Endothelial cell of umbilical vein (primary cell): ENCODE data around the gene HOXA9.

Experiments used
- CTCF ChIP-seq, 2 donors: IDR thresholded peaks; 1 replicate in 1 of 2; 2 replicates in 1 of 2; pipeline ENCODE4 v1.5.1; 2011; ENCODE audit warnings: low read length in 2 of 2, mild to moderate bottlenecking in 2 of 2, moderate library complexity in 2 of 2, control low read depth in 1 of 2, inconsistent platforms in 1 of 2, low read depth in 1 of 2; ENCODE audit not compliant: insufficient read depth in 1 of 2; ENCODE audit errors: extremely low read depth in 1 of 2
- EZH2 ChIP-seq: IDR thresholded peaks from 2 replicates; pipeline ENCODE4 v1.6.1; 2012; ENCODE audit warnings: borderline replicate concordance, low read depth, mild to moderate bottlenecking, moderate library complexity, low read length, inconsistent platforms; ENCODE audit not compliant: severe bottlenecking
- FOS ChIP-seq: IDR thresholded peaks from 2 replicates; pipeline ENCODE4 v1.6.1; 2011; ENCODE audit warnings: mild to moderate bottlenecking, low read length, moderate library complexity, borderline replicate concordance; ENCODE audit not compliant: insufficient read depth
- POLR2A ChIP-seq: IDR thresholded peaks from 2 replicates; pipeline ENCODE4 v1.6.1; 2012; ENCODE audit warnings: low read depth, mild to moderate bottlenecking, control low read depth, low read length

GRCh38 chr7:27201580-27202017 lies 36.3 kb upstream of the HOXA9 start:
- TF ChIP-seq POLR2A (no peak), FOS (no peak), CTCF (IDR thresholded peaks at IDR 0.05; ENCODE audit: extremely low read depth in 1 of 2, insufficient read depth in 1 of 2, low read depth in 1 of 2, low read length in 2 of 2) (no peak), EZH2 (no peak)
